Measurements from ENCODE around the gene ZNF74.
"Not testable (repeated sequence)": the region's sequence is repeated elsewhere in the genome, so short reads cannot be mapped to it uniquely, and the experiment has no call there.

DNA sequence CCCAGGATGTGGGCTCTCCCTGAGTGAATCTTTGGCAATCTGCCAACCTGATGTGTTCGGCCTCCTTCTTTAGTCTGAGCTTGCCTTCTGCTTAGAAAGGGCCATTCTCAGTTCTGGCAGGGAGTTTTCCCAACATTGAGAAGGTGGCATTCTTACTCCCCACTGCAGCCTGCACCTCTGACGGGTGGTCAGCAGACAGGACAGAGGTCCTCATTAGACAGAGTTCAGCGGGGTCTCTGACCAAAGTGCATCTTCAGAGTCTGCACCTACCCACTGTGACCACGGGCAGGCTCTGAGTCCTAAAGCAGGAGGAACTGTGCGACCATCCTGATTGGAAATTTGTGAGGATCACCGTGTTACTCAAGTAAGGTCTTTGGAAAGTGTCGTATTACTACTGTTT lies 47.4 kb upstream of the ZNF74 start:
- TF ChIP-seq, protein P1, sequence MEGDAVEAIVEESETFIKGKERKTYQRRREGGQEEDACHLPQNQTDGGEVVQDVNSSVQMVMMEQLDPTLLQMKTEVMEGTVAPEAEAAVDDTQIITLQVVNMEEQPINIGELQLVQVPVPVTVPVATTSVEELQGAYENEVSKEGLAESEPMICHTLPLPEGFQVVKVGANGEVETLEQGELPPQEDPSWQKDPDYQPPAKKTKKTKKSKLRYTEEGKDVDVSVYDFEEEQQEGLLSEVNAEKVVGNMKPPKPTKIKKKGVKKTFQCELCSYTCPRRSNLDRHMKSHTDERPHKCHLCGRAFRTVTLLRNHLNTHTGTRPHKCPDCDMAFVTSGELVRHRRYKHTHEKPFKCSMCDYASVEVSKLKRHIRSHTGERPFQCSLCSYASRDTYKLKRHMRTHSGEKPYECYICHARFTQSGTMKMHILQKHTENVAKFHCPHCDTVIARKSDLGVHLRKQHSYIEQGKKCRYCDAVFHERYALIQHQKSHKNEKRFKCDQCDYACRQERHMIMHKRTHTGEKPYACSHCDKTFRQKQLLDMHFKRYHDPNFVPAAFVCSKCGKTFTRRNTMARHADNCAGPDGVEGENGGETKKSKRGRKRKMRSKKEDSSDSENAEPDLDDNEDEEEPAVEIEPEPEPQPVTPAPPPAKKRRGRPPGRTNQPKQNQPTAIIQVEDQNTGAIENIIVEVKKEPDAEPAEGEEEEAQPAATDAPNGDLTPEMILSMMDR (tag by site-specific recombination; IDR thresholded peaks at IDR 0.05): not testable (repeated sequence)
- TF ChIP-seq ZNF157 (tag by site-specific recombination; IDR thresholded peaks at IDR 0.05); ZNF24 (tag by site-specific recombination; IDR thresholded peaks at IDR 0.05); ZNF416 (tag by site-specific recombination; IDR thresholded peaks at IDR 0.05); SETDB1 (IDR thresholded peaks at IDR 0.05; ENCODE audit: insufficient read length, low read length); ZBTB20 (tag by site-specific recombination; IDR thresholded peaks at IDR 0.05); ZNF239 (tag by site-specific recombination; IDR thresholded peaks at IDR 0.05); ZNF302 (tag by site-specific recombination; IDR thresholded peaks at IDR 0.05; ENCODE audit: low read depth); ZNF660 (tag by site-specific recombination; IDR thresholded peaks at IDR 0.05); KLF16 (tag by site-specific recombination; IDR thresholded peaks at IDR 0.05); ZNF473 (tag by site-specific recombination; IDR thresholded peaks at IDR 0.05); TRIM28 (IDR thresholded peaks at IDR 0.05; ENCODE audit: borderline replicate concordance, low read length); ZNF274 (IDR thresholded peaks at IDR 0.05; ENCODE audit: low read length); ZNF274 (tag by site-specific recombination; IDR thresholded peaks at IDR 0.05; ENCODE audit: borderline replicate concordance): not testable (repeated sequence)

Measured in HEK293 (cell line).